RWPE2 (cell line): ENCODE data around the gene TTYH2.

Experiments
- ATAC-seq: fragments of 200-7000 bp; cut with Tn5 transposase; 3 replicates; pipeline ENCODE4 v1.9.1; 2021; ENCODE audit warnings: low read depth
- DNase-seq: peaks from one replicate; pipeline ENCODE4 v3.0.0-alpha.2; 2020; ENCODE audit warnings: low spot score
- H3K27ac ChIP-seq: fragments of 450-650 bp; 2 replicates; pipeline ENCODE4 v1.5.1; 2017; ENCODE audit warnings: mild to moderate bottlenecking; ENCODE audit not compliant: poor library complexity, severe bottlenecking
- H3K27me3 ChIP-seq: fragments of 250-450 bp; sonication (Bioruptor Pico); 2 replicates; pipeline ENCODE4 v1.5.1; 2021; ENCODE audit warnings: mild to moderate bottlenecking, moderate library complexity; ENCODE audit not compliant: insufficient read depth, poor library complexity, severe bottlenecking
- H3K36me3 ChIP-seq: fragments of 250-450 bp; sonication (Bioruptor Pico); 2 replicates; pipeline ENCODE4 v1.5.1; 2020; ENCODE audit warnings: low read depth, mild to moderate bottlenecking, moderate library complexity
- H3K4me1 ChIP-seq: fragments of 250-450 bp; sonication (Bioruptor Pico); 2 replicates; pipeline ENCODE4 v1.5.1; 2021; ENCODE audit warnings: mild to moderate bottlenecking, moderate library complexity; ENCODE audit not compliant: insufficient read depth, poor library complexity, severe bottlenecking
- H3K4me3 ChIP-seq: fragments of 250-450 bp; sonication (Bioruptor Pico); 2 replicates; pipeline ENCODE4 v1.5.1; 2021; ENCODE audit warnings: mild to moderate bottlenecking, moderate library complexity; ENCODE audit not compliant: severe bottlenecking
- H3K9me3 ChIP-seq: fragments of 250-450 bp; sonication (Bioruptor Pico); 2 replicates; pipeline ENCODE4 v1.5.1; 2021; ENCODE audit warnings: mild to moderate bottlenecking, moderate library complexity; ENCODE audit not compliant: severe bottlenecking
- TF ChIP-seq, protein P1 (sequence below): fragments of 450-650 bp; IDR thresholded peaks from one replicate; pipeline ENCODE4 v1.5.1; 2017; ENCODE audit warnings: mild to moderate bottlenecking, moderate library complexity; ENCODE audit not compliant: poor library complexity, severe bottlenecking

TTYH2 gene

GRCh38 chr17:74220946-74221818 is 7.8 kb downstream of the TTYH2 start:
- Histone ChIP-seq H3K27ac (no peak overlapping the region), H3K36me3 (no peaks in the 10 kb centered on the region), H3K4me1 (no peaks in the 10 kb centered on the region), H3K4me3 (no peak overlapping the region), H3K27me3 (no peaks in the 10 kb centered on the region), H3K9me3 (no peaks in the 10 kb centered on the region)
- TF ChIP-seq, protein P1, sequence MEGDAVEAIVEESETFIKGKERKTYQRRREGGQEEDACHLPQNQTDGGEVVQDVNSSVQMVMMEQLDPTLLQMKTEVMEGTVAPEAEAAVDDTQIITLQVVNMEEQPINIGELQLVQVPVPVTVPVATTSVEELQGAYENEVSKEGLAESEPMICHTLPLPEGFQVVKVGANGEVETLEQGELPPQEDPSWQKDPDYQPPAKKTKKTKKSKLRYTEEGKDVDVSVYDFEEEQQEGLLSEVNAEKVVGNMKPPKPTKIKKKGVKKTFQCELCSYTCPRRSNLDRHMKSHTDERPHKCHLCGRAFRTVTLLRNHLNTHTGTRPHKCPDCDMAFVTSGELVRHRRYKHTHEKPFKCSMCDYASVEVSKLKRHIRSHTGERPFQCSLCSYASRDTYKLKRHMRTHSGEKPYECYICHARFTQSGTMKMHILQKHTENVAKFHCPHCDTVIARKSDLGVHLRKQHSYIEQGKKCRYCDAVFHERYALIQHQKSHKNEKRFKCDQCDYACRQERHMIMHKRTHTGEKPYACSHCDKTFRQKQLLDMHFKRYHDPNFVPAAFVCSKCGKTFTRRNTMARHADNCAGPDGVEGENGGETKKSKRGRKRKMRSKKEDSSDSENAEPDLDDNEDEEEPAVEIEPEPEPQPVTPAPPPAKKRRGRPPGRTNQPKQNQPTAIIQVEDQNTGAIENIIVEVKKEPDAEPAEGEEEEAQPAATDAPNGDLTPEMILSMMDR, result no peak
- DNase-seq, result no peak
- ATAC-seq, result no peak

- ATAC-seq (no peak), DNase-seq (no peak)
- no peaks in the 10 kb centered on the region for H3K27me3 ChIP-seq
- no peak overlapping the region for H3K4me3 ChIP-seq
- H3K27ac ChIP-seq, result no peak overlapping the region
- no peaks in the 10 kb centered on the region for H3K4me1 ChIP-seq
- H3K9me3 ChIP-seq, result no peaks in the 10 kb centered on the region
- TF ChIP-seq, protein P1, result no peak
- H3K36me3 ChIP-seq, result no peaks in the 10 kb centered on the region
Observed at GRCh38 chr17:74222399-74222798, 9.0 kb downstream of the TTYH2 start.

DNA sequence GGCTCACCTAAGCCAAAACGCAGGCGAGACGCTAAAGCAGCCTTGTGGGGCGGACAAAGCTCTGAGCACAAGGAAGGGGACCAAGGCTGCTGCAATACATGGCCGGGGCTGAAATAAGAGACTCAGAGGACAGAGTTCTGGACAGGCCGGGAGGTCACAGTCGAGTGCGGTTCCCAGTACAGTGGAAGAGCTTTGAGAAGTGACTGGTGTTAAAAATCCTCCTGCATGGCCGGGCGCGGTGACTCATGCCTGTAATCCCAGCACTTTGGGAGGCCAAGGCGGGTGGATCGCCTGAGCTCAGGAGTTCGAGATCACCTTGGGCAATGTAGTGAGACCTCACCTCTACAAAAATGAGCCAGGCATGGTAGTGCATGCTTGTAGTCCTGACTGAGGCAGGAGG is 10.5 kb downstream of the TTYH2 start:
- Histone ChIP-seq H3K27ac (no peak overlapping the region), H3K4me3 (no peak overlapping the region), H3K9me3 (no peaks in the 10 kb centered on the region), H3K36me3 (no peaks in the 10 kb centered on the region), H3K27me3 (no peaks in the 10 kb centered on the region), H3K4me1 (no peaks in the 10 kb centered on the region)
- ATAC-seq (no peak), DNase-seq (no peak)
- TF ChIP-seq, protein P1, result no peak

- DNase-seq (peak; percentile 52), ATAC-seq (no peak)
- no peaks in the 10 kb centered on the region for H3K27me3 ChIP-seq
- H3K4me3 ChIP-seq, result no peak overlapping the region
- H3K27ac ChIP-seq, result no peak overlapping the region
- no peaks in the 10 kb centered on the region for H3K9me3 ChIP-seq
- H3K36me3 ChIP-seq, result no peaks in the 10 kb centered on the region
- TF ChIP-seq, protein P1, result no peak
- H3K4me1 ChIP-seq, result no peaks in the 10 kb centered on the region
Observed at GRCh38 chr17:74224959-74225725, 11.8 kb downstream of the TTYH2 start.
